ENCODE measurements around the gene PPP1R15B. TPM values are rescaled to one million over a fixed set of nuclear protein-coding genes. Genes with fewer than 3 reads are reported as not detected.

Gene PPP1R15B
- total and polyA plus RNA-seq, 10 of the 15 experiments (the other 5 are each of a cell fraction or from before 2014, with no cell fraction given), result 13.9 to 38.1 (median 26.5) TPM

- TF ChIP-seq HSF1 (IDR thresholded peaks at IDR 0.05; ENCODE audit: low read depth, low read length), result no peak
- peak; percentile 69; the same call in 1 of the 2 replicates for TF ChIP-seq CREB1 (IDR thresholded peaks at IDR 0.05; ENCODE audit: low read depth)
- peak; percentile 56 for TF ChIP-seq JUNB (IDR thresholded peaks at IDR 0.05)
- no peak for TF ChIP-seq ZNF592 (IDR thresholded peaks at IDR 0.05)
- peak; percentile 68 for TF ChIP-seq PKNOX1 (IDR thresholded peaks at IDR 0.05)
- peak; percentile 84 for TF ChIP-seq ATF2 (IDR thresholded peaks at IDR 0.05; ENCODE audit: low read length)
- peak; percentile 52; the same call in 1 of the 2 replicates for TF ChIP-seq YY1 (IDR thresholded peaks at IDR 0.05; ENCODE audit: low read depth, low read length)
- 0 out of 2 replicates have a peak, but pooled peaks have one; percentile 38 for TF ChIP-seq PML (IDR thresholded peaks at IDR 0.05; ENCODE audit: low read length)
- peak in 1 of 2 experiments; percentile 97; a peak in 2 of 4 replicates for TF ChIP-seq ETV6 (conservative IDR thresholded peaks at IDR 0.05 in 1 of 2, IDR thresholded peaks at IDR 0.05 in 1 of 2; ENCODE audit: borderline replicate concordance in 1 of 2, low read depth in 1 of 2)
- peak; percentile 68; the same call in 1 of the 2 replicates for TF ChIP-seq MTA2 (IDR thresholded peaks at IDR 0.05; ENCODE audit: low read depth)
- TF ChIP-seq JUND (IDR thresholded peaks at IDR 0.05; ENCODE audit: low read depth, low read length), result no peak
- TF ChIP-seq BCL3 (IDR thresholded peaks at IDR 0.05; ENCODE audit: borderline replicate concordance, insufficient read depth, low read depth, low read length, poor library complexity, severe bottlenecking), result peak; percentile 35
- TF ChIP-seq EP300 (IDR thresholded peaks at IDR 0.05; ENCODE audit: borderline replicate concordance in 1 of 2, control insufficient read depth in 1 of 2, low read depth in 2 of 2, low read length in 2 of 2), result no peak; a peak in 1 of 4 replicates
- TF ChIP-seq ZNF384 (IDR thresholded peaks at IDR 0.05; ENCODE audit: borderline replicate concordance, low read depth, low read length), result peak; percentile 30; the same call in 1 of the 2 replicates
- TF ChIP-seq HCFC1 (IDR thresholded peaks at IDR 0.05; ENCODE audit: low read length), result no peak
Measured at GRCh38 chr1:204453141-204453772, 41.6 kb upstream of the PPP1R15B start (continued).

Measured in GM12878 (cell line).